SKM-1 treated with dmso at 0.1 percent for 144 hours (cell line): Measurements from ENCODE around the gene PRKD1.

Experiments used
- DNase-seq: peaks from one replicate; lab custom pipeline; 2025; ENCODE audit not compliant: unreplicated experiment; lab: John Stamatoyannopoulos, UW

PRKD1 gene

GRCh38 chr14:29536886-29537511 lies 390.6 kb downstream of the PRKD1 start:
- no peak for DNase-seq

- DNase-seq: no peak
Observed at GRCh38 chr14:29529418-29529817, 398.2 kb downstream of the PRKD1 start.

- no peak for DNase-seq
Observed at GRCh38 chr14:29528889-29529288, 398.8 kb downstream of the PRKD1 start.

GRCh38 chr14:29527286-29527685 lies 400.4 kb downstream of the PRKD1 start:
- DNase-seq: no peak
